Left renal pelvis (tissue), 4 donors: ENCODE measurements around the gene JPT2. TPM values are rescaled to one million over a fixed set of nuclear protein-coding genes. Genes with fewer than 3 reads are reported as not detected.
"Not testable (repeated sequence)": the region's sequence is repeated elsewhere in the genome, so short reads cannot be mapped to it uniquely, and the experiment has no call there.

Experiments
- DNase-seq, 4 donors: peaks; one replicate each; pipeline ENCODE4 v3.0.0-alpha.2; 2013; ENCODE audit warnings: low read depth in 4 of 4, low spot score in 3 of 4
- polyA plus RNA-seq, 4 donors: library from polyadenylated mRNA; unstranded; fragments of 120-200 nt; gene quantifications; one replicate each; pipeline ENCODE4 v1.2.1, GENCODE V29; 2013; ENCODE audit not compliant: insufficient read length in 4 of 4

The JPT2 gene
- polyA plus RNA-seq, 4 donors: 49.3 to 88.7 (median 87.9) TPM

- DNase-seq: no peak
Observed at GRCh38 chr16:1673424-1674151, 4.5 kb upstream of the JPT2 start.

DNA sequence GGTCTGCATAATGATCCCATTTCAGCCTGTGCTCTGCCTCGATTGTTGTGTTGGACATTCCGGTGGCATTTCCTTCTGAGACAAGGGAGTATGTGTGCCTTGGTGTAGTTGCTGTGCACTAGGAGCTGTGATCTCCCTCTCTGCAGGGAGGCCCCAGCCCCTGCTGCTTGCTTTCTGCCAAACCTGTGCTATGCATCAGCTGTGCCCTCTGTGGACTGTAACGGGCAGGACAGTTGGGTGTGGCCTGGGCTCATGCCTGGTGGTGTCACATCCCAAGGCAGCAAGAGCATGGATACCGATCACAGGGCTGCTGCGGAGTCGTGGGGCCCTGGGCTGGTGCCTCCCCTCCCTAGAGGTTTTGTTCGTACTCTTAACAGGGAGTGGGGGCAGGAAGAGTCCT is 3.8 kb upstream of the JPT2 start:
- no peak for DNase-seq

DNA sequence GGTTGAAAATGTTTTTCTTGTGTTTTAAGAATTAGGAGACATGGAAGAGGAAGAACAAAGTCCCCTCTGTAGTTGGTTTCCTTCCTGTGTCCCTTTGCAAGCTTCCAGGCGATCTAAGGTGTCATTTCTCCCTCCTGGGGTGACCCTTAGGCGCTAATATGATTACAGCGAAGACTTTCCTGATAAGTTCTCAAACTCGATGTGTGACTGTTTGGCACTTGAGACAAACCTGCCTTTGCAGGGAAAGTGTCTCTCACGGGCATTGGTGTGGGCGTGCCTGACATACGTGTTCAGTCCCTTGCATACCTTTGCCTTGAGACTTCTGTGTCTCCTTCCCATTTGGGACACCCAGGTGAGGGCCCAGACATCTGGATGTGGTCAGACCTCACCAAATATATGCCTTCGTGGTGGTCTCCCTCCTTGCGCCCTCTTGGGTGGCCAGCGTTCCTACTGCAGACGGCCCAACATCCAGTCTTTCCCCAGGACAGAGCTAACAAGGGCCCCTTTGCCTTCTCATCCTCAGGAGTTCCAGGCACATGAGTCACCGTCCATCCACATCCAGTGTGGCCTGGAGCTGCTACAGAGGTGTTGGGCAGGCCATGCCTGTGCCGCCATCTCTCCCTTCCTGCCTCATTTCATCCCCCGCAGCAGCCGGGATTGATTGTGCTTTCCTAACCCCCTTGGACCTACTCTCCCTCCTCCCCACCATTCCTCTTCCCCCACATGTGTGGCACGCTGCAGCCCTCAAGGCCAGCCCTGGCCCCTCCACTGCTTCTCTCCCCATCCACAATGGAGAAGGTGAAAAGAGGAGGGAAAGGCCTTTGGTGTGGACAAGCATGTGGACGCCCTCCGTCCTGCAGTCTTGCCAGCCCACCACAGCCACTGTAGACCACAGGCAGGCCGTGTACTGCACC is 3.1 kb upstream of the JPT2 start:
- no peak for DNase-seq

- DNase-seq: no peak
Observed at GRCh38 chr16:1676661-1677060, 1.4 kb upstream of the JPT2 start.

DNA sequence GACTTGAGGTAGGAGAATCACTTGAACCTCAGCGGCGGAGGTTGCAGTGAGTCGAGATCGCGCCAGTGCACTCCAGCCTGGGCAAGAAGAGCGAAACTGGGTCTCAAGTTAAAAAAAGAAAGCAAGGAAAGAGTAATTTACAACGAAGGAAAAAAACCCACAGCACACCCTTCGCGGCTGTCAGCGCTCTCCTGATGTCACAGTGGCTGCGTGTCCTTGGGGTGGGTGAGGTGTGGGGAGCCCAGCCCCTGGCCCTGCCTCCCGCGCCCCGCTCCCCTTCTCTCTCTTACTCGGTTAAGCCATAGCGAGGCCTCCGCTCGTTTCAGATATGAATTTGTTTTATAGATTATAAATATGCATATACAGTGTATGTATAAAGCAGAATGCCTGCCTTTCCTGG is 740 bp upstream of the JPT2 start:
- no peak for DNase-seq

- DNase-seq: no peak
Observed at GRCh38 chr16:1678500-1679098, 520 bp downstream of the JPT2 start.

GRCh38 chr16:1680361-1680760 is 2.3 kb downstream of the JPT2 start:
- no peak for DNase-seq

- no peak for DNase-seq
Observed at GRCh38 chr16:1681032-1681431, 3.0 kb downstream of the JPT2 start.

DNA sequence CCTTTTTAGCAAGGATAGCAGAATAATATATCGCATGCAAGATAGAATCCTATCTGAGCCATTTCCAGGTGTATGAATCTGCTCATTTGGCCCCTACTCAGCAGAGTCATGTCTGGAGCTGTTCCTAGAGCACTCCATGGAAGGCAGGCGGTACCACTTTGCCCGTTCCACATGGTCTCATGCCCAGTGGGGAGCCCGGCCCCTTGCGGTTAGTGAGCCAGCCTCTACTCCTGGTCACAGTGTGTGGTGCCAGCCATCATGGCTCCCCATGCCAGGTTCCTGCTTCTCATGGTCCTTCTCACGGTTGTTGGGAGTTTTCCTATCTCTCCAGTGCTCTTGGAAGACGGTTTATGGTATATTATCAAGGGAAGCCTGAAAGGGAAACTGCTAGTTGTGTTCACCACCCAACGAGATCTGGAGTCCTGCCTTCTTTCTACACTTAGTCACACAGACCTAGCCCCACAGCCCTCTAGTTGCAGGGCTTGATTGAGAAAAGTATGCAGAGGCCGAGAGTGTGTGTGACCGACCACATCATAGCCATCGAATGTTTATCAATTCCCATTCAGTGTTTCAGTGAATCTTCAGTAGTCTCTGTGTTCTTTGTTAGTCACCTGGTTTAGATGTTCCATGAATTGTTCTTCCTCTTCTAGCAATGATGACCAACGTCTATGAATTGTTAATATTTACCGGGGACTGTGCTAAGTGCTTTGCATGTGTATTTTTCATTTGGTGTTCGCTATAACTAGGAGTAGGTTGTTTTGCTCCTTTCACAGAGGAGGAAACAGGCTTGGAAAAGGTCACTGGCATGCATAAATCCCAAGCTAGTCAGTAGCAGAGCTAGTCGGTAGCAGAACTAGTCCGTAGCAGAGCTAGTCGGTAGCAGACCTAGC is 9.6 kb downstream of the JPT2 start:
- no peak for DNase-seq

- DNase-seq: no peak
Observed at GRCh38 chr16:1688807-1689560, 10.9 kb downstream of the JPT2 start.

DNA sequence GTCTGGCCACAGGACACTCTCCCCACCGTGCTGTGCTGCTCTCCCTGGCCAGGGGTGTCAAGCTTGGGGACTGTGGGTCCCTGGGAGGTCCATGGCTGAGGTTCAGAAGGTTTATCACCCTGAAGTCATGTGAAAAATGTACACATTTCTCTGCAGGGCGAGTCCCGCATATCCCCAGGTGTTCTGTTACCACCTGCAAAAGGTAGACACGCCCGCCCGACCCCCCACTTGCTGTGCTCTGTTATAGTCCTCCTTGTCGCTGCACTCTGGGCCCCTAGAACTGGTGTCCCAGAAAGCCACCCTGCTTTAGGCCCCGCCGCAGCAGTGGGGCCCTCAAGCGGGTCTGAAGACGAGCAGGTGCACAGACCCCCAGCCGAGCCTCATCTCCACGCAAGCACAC is 11.8 kb downstream of the JPT2 start:
- no peak for DNase-seq

- DNase-seq: no peak
Observed at GRCh38 chr16:1690810-1691209, 12.7 kb downstream of the JPT2 start.

DNA sequence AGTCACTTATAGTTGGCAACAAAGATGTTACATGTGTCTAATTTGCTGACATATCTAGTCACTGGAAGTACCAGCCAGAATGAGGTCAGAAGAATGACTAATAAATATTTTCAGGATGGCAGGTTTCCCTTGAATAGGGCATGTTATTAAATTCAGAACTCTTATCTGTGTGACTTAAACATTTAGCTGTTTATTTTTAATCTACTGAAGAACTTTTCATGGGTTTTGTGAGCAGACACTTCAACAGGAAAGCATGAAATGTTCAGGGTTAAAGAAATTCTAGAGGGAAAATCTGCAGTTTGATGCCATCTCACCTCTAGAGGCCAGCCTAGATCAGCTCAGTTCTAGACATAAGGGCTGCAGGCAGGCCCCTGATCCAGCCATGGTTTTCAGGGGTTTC is 13.2 kb downstream of the JPT2 start:
- DNase-seq: no peak

DNA sequence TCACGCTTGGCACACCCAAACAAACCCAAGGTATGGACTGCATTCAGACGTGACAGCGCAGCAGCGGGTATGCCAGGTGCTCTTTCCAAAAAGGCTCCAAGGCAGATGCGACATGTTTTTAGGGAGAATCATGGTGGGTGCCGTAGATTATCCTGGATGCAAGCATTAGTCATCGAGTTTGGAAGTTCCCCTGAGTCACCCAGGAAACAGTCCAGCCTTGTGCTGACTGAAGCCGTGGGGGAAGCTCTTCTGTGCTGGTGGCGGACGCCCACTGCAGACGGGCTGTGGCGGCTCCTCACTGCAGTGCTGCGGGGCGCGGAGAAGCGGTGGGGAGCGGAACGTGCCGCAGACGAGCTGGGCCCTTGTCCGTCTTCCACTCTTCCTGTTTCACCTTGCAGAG is 13.9 kb downstream of the JPT2 start:
- no peak for DNase-seq

- DNase-seq: no peak
Observed at GRCh38 chr16:1696863-1697262, 18.8 kb downstream of the JPT2 start.

- DNase-seq: no peak
Observed at GRCh38 chr16:1698680-1699079, 20.6 kb downstream of the JPT2 start.

DNA sequence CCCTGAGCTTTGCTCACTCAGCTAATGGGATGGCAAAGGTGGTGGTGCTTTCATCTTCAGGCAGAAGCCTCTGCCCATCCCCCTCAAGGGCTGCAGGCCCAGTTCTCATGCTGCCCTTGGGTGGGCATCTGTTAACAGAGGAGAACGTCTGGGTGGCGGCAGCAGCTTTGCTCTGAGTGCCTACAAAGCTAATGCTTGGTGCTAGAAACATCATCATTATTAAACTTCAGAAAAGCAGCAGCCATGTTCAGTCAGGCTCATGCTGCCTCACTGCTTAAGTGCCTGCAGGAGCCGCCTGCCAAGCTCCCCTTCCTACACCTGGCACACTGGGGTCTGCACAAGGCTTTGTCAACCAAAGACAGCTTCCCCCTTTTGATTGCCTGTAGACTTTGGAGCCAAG is 22.2 kb downstream of the JPT2 start:
- no peak for DNase-seq

- DNase-seq: no peak
Observed at GRCh38 chr16:1701216-1701878, 23.3 kb downstream of the JPT2 start.

GRCh38 chr16:1705324-1705687 is 27.2 kb downstream of the JPT2 start:
- DNase-seq: not testable (repeated sequence)
